Stimulated activated CD8-positive, alpha-beta memory T cell treated with anti-CD3 and anti-CD28 coated beads, Interleukin-4, amount 100 ng/mL, for 48 hours (primary cell): ENCODE data around the gene LRP1-AS.

Experiments
- DNase-seq: peaks from one replicate; pipeline ENCODE4 v3.0.0-alpha.2; 2020

Gene LRP1-AS

GRCh38 chr12:57158665-57159064 lies 11.2 kb upstream of the LRP1-AS start:
- DNase-seq, result no peak

GRCh38 chr12:57158186-57158585 lies 10.8 kb upstream of the LRP1-AS start:
- no peak for DNase-seq

- no peak for DNase-seq
These were observed 10.3 kb upstream of the LRP1-AS start for GRCh38 chr12:57157588-57158173.

- no peak for DNase-seq
These were observed 9.4 kb upstream of the LRP1-AS start for GRCh38 chr12:57156701-57157403.

GRCh38 chr12:57154804-57155434 lies 7.5 kb upstream of the LRP1-AS start:
- DNase-seq, result no peak

GRCh38 chr12:57154076-57154475 lies 6.7 kb upstream of the LRP1-AS start:
- DNase-seq, result no peak

- no peak for DNase-seq
These were observed 6.1 kb upstream of the LRP1-AS start for GRCh38 chr12:57153415-57153997.

GRCh38 chr12:57152639-57153038 lies 5.2 kb upstream of the LRP1-AS start:
- no peak for DNase-seq

- no peak for DNase-seq
These were observed 4.6 kb upstream of the LRP1-AS start for GRCh38 chr12:57151741-57152630.

- no peak for DNase-seq
These were observed 3.1 kb upstream of the LRP1-AS start for GRCh38 chr12:57150400-57151000.

- no peak for DNase-seq
These were observed 2.0 kb upstream of the LRP1-AS start for GRCh38 chr12:57149245-57149900.

- DNase-seq, result no peak
These were observed 1.2 kb upstream of the LRP1-AS start for GRCh38 chr12:57148469-57149244.

GRCh38 chr12:57146092-57146491 lies 1.3 kb downstream of the LRP1-AS start:
- no peak for DNase-seq

- no peak for DNase-seq
These were observed 1.9 kb downstream of the LRP1-AS start for GRCh38 chr12:57145460-57146059.

- DNase-seq, result no peak
These were observed 4.0 kb downstream of the LRP1-AS start for GRCh38 chr12:57143454-57143853.

GRCh38 chr12:57142727-57143126 lies 4.7 kb downstream of the LRP1-AS start:
- no peak for DNase-seq

GRCh38 chr12:57142121-57142520 lies 5.3 kb downstream of the LRP1-AS start:
- DNase-seq, result no peak

- DNase-seq, result no peak
These were observed 6.2 kb downstream of the LRP1-AS start for GRCh38 chr12:57141249-57141648.

GRCh38 chr12:57139796-57140649 lies 7.4 kb downstream of the LRP1-AS start:
- DNase-seq, result no peak
